GM18519 (cell line): ENCODE measurements around the gene MESD.

Experiments
- ATAC-seq: cut with Tn5 transposase; IDR thresholded peaks from one replicate; pipeline ENCODE4 v1.9.1; 2021; ENCODE audit warnings: mild to moderate bottlenecking, moderate library complexity; ENCODE audit not compliant: unreplicated experiment, low FRiP score

MESD gene

DNA sequence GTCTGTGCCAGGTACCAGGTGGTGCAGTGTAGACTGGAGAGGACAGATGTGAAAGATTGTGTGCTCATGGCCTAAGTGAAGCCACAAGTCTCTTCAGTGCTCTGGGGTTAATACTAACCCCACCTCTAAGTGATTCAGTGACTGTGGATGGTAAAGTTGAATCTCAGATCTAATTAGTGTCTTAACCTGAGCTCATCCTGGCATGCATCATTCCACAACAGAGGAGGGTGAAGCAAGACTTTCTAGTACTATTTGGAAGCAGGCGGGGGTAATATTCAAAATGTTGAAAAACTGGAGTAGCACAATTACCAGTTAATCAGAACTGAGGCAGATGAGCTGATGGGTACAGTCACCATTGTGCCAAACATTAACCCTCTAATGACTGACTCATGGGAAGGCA, 2.8 kb upstream of the MESD start:
- ATAC-seq: no peak

DNA sequence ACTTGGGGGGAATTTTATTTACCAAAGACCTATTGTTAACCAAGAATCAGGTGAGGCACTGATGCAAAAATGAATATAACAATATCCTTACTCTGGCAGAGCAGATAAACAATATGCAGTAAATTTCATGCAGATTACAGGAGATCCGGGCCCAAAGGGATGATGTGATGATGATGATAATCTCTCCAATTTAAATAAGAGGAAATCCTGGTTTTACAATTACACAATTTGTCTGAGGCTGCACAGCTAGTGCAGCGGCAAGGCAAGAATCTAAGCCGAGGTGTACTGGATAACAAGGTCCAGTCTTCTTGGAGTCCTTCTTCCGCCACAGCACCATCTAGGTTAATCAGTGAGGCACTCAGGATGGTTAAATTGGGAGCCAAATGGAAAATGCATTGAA, 2.4 kb upstream of the MESD start:
- ATAC-seq: no peak

DNA sequence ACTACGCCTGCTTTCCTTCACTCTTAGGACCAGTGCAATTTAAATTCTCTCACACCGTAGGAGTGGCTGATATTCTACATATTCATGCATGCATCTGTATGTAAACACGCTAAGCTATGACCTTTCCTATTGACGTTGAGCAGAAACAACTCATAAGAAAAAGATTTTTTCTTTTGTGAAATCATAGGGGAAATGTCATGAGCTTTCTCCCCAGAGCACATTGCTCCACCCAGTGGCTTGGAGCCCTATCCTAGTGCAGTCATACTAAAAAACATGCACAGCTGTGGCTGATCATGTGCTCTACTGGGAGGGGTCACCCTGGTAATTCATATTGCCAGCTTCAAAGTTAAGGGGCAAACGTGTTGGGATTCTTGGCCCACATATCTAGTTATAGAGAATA, 1.8 kb upstream of the MESD start:
- ATAC-seq: no peak

DNA sequence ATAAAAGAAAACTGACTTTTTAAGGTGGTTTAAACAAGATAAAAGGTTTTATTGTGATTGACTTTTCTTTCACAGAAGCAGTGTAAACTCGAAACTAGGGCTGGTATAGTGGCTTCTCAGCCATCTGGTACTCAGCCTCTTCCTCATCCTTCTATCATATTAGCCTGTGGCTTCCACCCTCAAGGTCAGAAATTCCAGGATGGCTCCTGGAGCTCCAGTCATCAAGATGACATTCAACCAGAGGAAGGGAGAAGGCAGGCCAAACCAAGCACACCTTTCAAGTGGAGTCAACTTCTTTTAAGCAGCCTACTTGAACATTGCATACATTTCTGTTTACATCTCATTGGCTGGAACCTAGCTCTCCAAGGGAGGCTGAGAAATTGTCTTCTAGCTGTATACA, 1.3 kb upstream of the MESD start:
- no peak for ATAC-seq

DNA sequence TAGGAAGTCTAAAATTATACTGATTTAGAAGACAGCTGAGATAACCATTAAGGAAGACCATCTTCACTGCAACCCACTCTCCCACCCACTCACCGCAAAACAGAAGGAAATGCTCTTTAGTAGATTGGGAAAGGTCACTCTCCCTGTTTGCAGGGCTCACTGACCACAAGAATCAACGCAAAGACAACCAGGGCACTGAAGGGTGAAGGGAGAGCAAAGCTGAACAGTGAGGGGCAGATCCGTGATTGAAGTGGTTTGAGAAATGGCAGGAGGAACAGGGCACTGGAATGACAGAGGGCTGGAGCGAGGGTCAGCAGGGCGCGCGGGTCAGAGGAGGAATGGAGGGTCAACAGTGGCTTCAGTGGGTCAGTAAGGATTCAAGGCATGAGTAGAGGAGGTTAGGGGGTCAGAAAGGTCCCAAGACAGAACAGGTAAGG, 520 bp downstream of the MESD start:
- no peak for ATAC-seq

DNA sequence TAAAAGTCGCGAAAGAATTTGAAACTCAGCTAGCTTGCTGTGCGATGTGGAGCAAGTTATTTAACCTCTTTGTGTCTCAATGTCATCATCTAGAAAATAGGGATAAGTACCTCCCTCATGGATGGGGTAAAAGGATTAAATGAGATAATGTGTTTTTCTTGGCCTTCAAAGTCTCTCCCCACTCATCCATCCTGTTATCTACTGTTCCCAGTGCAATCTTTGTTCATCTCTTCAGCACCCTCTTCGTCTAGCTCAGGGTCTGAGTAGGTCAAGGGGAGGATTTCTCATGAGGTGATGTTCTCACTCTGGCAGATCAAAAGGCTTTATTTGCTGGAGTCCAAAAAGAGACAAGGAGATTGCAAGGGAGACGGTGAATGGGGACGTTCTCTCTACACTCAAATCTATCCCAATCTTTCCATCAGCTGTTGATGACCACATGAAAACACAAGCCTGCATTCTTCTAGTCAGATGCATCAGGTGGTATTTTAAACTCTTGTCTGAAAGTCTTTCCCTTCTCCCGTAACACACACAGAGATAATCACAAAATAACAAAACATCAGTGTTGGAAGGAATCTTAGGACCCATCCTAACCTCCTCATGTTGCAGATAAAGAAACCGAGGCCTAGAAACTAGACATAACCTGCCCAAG, 1.3 kb downstream of the MESD start:
- no peak for ATAC-seq

DNA sequence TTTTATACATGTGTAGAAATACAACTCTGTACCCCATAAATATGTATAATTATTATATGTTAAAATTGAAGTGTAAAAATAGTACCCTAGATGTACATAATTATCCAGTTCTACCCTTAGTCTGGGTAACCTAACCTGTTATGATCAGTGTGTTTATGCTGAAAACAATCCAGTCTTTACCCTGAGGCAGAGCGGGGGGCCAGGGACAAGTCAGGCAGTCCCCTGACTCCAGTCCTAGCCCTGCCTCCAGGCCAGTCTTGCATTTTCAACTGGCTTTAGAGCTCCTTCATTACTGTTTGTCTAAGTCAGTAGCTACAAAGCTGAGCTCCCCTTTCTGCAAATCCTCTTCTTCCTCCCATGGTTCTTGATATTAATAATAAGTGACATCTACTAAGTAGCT, 3.1 kb downstream of the MESD start:
- no peak for ATAC-seq

DNA sequence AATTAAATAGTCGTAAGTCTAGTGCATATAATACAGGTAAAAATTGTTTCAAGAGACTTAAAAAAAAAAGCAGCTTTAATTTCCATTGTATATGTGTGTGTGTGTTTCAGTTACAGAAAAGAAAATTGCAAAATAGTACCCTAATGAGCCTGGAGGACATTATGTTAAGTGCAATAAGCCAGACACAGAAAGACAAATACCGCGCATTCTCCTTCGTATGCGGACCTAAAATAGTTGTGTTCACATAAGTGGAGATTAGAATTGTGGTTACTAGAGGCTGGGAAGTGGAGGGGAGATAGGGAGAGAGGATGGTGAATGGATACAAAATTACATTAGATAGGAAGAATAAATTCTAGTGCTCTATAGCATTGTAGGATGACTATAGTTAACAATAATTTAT, 3.6 kb downstream of the MESD start:
- ATAC-seq: no peak

DNA sequence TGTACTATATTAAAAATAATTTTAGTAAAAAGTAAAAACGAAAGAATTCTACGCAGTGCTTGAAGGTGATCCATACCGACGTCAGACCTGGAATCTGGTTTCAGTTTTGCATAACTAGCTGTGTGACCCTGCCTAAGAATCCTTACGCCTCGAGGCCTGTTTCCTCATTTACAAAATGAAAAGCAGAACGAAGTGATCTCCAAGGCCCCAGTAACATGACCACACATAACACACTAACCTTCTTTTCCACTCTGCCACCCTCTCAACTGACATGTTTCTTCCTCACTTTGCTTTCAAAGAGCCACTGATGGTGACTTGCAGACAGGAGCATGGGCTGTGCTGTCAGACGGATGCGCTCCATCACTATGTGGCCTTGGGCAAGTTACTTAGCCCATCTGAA, 4.8 kb downstream of the MESD start:
- no peak for ATAC-seq

DNA sequence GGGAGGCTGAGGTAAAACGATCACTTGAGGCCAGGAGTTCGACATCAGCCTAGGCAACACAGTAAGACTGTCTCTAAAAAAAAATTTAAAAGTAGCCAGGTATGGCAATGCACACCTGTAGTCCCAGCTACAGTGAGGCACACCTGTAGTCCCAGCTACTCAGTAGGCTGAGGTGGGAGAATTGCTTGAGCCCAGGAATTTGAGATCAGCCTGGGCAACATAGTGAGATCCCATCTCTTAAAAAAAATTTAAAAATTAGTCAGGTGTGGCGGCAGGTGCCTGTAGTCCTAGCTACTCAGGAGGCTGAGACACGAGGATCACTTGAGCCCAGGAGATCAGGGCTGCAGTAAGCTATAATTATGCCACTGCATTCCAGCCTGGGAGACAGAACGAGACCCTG, 6.8 kb downstream of the MESD start:
- ATAC-seq: no peak

DNA sequence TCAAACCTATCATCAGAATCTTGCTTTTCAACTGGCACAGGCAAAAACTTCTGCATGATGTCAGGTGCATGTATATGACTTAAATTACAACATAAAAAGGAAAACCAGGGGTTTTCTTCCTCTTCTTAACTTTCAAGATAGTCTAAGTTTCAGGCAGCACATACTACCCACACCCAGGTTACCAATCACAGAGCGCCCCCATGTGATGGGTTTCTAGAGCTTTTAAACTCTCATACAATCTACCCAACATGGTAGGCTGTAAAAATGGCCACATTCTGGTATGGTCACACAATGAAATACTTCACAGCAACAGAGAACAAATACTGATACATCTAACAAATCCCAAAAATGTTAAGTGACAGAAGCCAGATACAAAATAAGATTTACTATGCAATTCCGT, 7.4 kb downstream of the MESD start:
- no peak for ATAC-seq

DNA sequence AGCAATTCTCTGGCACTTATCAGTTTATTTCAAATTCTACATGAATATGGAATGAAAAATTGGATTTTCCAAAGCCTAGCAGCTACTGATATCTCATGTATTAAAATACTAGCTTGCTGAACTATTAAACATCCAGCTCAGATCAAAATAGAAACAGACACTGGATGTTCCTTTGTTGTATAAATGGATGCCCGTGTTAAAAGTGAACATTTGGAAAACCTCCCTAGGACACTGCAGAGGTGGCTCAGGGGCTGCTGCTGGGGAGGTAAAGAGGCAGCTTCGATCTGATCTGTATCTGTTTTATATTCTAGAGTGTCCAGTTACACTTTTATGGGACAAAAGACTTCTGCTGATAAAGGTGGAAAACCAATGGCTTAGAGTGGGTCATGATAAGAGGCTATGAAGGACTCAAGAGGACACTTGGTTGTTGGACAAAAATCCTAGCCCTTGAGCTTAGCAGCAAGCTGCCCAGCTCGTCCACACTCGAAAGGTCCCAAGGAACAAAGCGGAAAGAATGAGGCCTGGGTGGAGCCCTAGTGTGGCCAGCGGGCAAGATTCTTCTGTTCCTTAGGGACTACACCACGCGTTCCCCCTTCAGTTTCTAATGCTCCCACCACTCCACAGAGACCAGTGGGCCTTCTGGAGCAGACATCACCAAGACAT, 9.9 kb downstream of the MESD start:
- no peak for ATAC-seq

DNA sequence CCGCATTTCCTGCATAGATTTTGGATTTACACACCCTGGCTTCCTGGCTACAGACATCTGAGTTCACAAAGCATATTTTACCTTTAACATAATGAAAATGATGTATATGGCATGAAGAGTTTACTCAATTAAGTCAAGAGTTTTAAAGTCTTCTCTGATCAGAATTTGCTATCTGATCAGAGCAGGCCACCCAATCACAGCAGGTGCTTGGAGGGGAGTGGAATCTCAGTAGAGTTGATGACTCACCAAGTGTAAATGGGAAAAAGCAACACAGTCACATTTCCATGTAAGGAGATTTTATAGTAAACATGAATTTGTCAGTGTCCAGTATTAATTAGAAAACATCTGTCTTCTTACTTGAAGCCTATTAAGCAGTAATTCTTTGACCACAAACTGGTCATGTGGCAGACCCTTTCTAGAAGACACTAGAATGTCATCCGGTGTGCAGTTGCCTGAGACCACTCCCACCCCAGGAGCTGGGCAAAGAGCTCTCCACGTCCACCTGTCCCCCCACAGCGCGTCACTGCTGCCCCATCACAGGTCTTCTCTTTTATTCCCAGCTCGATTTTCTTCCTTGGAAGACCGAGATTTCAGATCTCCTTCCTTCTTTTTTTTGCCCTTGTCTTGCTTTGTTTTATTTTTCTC, 10.8 kb downstream of the MESD start:
- ATAC-seq: no peak

DNA sequence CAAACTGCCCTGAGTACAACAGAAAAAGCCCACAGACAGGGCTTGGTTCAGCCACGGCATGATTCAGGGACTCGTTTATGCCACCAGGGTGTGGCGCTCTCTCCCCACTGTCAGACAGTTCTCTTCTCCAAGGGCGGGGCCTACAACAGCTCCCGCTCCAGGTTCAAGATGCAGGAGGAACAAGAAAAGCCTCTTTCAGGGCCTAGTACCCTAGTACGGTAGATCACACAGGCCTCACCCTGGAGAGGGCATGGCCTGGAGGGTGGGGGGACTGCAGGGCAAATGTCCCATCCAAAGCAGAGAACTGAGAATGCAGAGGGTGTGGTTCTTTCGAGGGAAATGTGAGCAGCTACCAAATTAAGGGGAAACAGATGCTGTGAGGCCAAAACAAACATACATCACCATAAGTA, 12.0 kb downstream of the MESD start:
- no peak for ATAC-seq

DNA sequence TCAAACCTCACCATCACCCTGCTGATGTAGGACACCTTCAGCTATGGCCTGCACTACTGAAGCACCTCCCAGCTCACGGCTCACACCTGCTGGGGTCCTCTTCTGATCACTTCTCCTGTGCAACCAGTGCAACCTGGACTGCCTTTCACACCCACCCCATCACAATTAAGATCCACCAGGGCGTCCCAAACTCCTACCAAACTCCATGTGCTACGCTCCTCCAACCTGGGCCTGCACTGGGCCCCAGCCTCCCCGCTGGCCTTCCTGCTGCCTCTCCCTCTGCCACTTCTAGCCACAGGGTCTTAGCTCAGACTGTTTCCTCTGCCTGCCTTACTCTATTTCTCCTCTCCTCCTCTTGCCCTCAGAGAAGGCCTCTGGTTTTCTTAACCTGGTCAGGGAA, 12.8 kb downstream of the MESD start:
- no peak for ATAC-seq

DNA sequence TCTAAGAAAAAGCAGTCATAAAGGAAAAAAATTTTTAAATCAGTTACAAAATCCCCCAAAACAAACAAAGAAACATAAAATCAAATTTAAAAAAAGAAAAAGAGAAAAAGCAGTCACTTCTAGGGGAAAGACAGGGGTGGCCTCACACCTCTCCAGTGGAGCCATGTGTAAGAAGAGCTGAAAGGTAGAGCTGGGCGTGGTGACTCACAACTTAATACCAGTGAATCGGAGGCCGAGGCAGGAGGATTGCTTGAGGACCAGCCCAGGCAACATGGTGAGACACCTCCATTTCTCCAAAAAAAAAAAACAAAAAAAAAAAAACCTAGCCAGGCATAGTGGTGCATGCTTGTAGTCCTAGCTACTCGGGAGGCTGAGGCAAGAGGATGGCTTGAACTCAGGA, 14.7 kb downstream of the MESD start:
- no peak for ATAC-seq

DNA sequence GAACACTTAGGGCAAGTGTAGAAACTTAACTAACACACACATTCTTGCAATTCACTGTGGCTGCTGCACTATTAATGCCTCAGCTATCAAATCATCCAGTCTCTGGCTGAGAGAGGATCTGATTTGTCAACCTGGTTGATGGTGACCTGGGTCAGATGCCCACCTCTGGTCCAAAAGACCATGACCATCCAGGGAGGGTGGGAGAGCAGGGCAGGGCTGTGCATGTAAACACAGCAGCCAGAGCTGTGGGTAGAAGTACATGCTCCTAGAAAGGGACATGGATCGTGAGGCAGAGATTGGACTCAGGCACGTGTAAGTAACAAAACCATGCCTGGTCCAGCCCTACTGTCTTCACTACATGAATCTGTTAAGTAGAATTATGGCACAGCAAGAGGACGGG, 17.3 kb downstream of the MESD start:
- no peak for ATAC-seq

DNA sequence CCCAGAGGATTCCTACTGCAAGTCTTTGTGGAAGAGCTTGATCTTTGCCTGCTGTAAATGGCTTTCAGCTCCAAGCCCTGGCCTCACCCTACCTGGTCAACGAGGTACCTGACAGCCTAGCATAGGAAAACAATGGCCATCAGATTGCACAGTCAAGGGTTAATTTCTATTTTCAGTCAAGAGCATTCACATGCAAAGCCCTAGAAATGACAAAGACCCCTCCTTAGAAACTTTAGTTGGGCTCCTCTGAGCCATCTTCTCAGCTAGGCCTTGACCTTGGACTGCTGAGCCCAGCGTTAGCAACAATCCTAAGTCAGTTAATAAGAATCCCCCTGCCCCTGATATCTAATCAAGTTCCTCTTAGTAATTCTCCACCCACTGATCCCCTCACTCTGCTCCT, 18.5 kb downstream of the MESD start:
- no peak for ATAC-seq

DNA sequence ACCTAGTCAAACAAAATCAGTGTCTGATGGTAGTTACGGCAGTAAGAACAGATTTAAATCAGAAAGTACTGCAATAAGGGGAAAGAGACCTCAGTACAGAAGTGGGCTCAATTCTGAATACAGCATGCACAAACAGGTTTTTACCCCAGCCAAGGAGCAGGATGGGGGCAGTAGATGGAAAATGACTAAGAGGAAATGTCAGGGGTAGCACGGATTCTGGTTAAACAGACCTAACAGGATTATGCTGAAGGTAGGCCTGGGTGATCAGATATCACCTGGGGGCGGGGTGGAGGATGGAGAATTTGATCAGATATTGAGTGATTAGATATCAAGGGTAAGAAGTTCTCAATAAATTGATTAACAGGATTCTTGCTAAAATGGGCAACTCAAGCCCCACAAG, 19.0 kb downstream of the MESD start:
- no peak for ATAC-seq

DNA sequence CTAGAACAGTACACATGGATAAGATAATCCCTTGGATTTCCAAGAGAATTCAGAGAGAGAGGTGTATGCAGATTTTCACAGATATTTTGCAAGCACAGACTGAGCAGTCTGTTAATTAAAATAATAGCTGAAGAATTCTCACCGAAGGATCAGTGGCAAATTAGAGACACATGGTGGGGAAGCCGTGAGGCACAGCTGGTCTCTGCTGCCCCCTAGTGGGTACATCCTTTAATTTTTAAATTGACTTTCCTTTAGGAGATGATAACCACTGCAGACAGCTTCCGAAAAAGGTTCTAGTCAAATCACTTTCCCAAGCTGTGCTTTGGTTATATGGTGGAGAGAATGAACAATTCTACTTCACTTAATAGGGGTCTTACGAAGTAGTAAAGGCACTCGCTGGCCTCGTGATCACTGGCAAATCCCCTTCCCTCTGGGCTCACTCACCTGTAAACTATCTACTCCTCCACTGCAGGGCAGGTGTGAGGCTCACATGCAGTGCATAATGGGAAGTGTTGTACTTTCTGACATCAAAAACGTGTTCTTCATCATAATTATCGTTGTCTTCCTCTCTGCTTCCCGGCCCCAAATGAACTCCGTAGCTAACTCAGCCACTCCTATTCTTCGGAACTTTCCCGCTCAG, 19.5 kb downstream of the MESD start:
- ATAC-seq: no peak

DNA sequence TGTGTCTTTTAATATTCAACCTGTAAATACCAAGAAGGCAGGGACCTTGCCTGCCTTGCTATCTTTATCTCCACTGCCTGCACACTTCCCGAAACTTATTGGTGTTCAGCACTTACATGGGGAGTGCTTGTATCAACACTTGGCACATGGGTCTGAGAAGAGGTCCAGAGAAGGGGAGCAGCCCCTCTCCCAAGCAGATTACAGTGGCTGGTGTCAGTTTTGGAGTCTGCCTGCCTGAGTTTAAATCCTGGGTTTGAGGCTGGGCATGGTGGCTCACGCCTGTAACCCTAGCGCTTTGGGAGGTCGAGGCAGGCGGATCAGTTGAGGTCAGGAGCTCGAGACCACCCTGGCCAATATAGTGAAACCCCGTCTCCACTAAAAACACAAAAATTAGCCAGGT, 20.3 kb downstream of the MESD start:
- ATAC-seq: no peak
